ENCODE data around the gene SMAD3. TPM values are rescaled to one million over a fixed set of nuclear protein-coding genes. Genes with fewer than 3 reads are reported as not detected.

Gene SMAD3
- total RNA-seq, 1 donor from 2014 or later = 61.6 TPM

GRCh38 chr15:67161412-67161811, 96.0 kb downstream of the SMAD3 start:
- Mint-ChIP-seq H3K4me3 (no peak overlapping the region), H3K4me1 (peaks cover 32% of the 10 kb centered on the region), H3K36me3 (ENCODE audit: low read depth) (peaks cover 45% of the 10 kb centered on the region), H3K27me3 (no peaks in the 10 kb centered on the region), H3K9me3 (peaks cover 4% of the 10 kb centered on the region), H3K27ac (peak overlapping the region; percentile 49)
- DNase-seq = no peak
- intact Hi-C loops (cut with micrococcal nuclease) = no loop called here

GRCh38 chr15:67161881-67162280, 96.5 kb downstream of the SMAD3 start:
- Mint-ChIP-seq H3K4me1 (peaks cover 32% of the 10 kb centered on the region), H3K36me3 (ENCODE audit: low read depth) (peaks cover 44% of the 10 kb centered on the region)

GRCh38 chr15:67163180-67163579, 97.8 kb downstream of the SMAD3 start:
- H3K27me3 Mint-ChIP-seq = no peaks in the 10 kb centered on the region
- peak overlapping the region; percentile 54 for H3K27ac Mint-ChIP-seq
- peaks cover 45% of the 10 kb centered on the region for H3K36me3 Mint-ChIP-seq (ENCODE audit: low read depth)
- H3K4me1 Mint-ChIP-seq = peaks cover 25% of the 10 kb centered on the region
- no peaks in the 10 kb centered on the region for H3K9me3 Mint-ChIP-seq
- no peak for DNase-seq
- no peak overlapping the region for H3K4me3 Mint-ChIP-seq
- intact Hi-C loops (cut with micrococcal nuclease) = no loop called here

More at GRCh38 chr15:67161881-67162280, 96.5 kb downstream of the SMAD3 start:
- Mint-ChIP-seq H3K27ac (peak overlapping the region; percentile 49), H3K9me3 (peaks cover 4% of the 10 kb centered on the region), H3K27me3 (no peaks in the 10 kb centered on the region), H3K4me3 (no peak overlapping the region)
- no peak for DNase-seq
- intact Hi-C loops (cut with micrococcal nuclease) = no loop called here

DNA sequence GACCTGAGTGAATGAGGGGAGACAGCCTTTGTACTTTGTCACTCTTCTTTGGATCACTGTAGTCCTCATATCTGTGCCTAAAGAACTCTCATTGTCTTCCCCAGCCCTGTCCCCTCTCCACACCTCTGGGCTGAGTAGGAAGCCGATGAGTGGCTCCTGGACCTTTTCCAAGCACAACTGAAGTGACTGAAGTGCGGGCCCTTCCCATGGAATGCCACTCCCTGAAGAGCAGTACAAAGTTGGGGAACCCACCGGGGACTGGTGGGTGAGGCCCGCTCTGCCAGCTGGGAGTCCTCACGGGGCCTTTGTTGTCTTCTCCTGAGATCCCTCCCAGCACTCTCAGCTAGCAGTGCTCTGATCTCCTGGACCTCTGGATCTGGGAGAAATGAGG, 99.0 kb downstream of the SMAD3 start:
- no peak for DNase-seq
- peaks cover 24% of the 10 kb centered on the region for H3K4me1 Mint-ChIP-seq
- H3K27me3 Mint-ChIP-seq = no peaks in the 10 kb centered on the region
- no peak overlapping the region for H3K4me3 Mint-ChIP-seq
- peak overlapping the region; percentile 29 for H3K27ac Mint-ChIP-seq
- H3K9me3 Mint-ChIP-seq = no peaks in the 10 kb centered on the region
- intact Hi-C loops (cut with micrococcal nuclease) = no loop called here
- H3K36me3 Mint-ChIP-seq (ENCODE audit: low read depth) = peaks cover 46% of the 10 kb centered on the region

DNA sequence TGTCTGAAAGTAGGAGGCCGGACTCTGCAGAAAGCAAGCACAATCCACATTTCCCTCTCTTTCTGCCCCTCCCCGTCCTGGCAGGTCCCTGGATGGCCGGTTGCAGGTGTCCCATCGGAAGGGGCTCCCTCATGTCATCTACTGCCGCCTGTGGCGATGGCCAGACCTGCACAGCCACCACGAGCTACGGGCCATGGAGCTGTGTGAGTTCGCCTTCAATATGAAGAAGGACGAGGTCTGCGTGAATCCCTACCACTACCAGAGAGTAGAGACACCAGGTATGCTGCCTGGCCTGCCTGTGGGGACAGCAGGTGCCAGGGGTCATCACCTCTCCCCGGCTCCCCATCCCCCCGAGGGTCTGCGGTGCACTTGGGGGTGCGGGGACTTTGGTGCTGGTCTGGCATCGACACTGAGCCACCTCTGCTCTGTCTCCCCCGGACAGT, 99.4 kb downstream of the SMAD3 start:
- intact Hi-C loops (cut with micrococcal nuclease) = no loop called here
- H3K36me3 Mint-ChIP-seq (ENCODE audit: low read depth) = peaks cover 49% of the 10 kb centered on the region

DNA sequence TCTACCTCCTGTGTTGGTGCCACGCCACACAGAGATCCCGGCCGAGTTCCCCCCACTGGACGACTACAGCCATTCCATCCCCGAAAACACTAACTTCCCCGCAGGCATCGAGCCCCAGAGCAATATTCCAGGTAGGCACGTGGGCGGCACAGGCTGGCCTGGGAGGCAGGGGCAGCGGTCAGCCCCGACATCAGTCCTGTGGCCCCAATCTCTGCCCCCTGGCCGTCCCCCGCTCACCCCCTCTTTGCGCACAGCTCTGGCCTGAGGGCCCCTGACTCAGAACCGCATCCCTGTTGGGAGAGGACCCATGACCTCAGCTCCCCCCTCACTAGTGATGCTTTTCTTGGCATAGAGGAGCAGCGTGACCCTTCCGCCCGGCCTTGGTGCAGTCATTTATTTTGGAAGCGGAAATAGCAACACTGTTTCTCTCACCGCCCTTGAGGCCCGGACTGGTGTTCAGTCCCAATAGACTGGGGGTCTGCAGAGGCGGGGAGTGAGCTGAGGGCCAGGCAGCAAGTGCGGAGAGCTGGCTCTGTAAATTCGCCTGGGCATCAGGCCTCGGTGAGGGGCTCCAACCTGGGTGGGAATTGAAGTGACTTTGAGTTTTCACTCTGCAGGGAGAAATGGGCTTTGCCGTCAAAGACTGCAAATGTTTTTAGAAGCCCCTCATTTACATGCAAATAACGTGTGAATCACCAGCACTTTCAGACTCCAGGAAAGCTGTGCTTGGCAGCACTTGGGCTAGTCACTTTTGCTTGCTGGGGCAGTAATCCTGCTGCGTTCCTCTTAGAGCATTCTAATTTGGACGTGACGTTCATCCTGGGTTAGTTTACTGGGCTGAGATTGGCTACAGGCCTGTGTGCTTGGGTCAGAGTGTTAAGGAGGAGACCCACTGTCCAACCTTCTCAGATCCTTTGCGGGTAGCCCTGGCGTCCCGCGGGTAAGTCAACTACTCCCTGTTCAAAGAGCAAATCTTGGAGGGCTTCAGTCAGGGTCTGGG, 100.2 kb downstream of the SMAD3 start:
- H3K27ac Mint-ChIP-seq = no peak overlapping the region
- DNase-seq = no peak
- peaks cover 27% of the 10 kb centered on the region for H3K4me1 Mint-ChIP-seq
- intact Hi-C loops (cut with micrococcal nuclease) = no loop called here
- no peaks in the 10 kb centered on the region for H3K27me3 Mint-ChIP-seq
- H3K36me3 Mint-ChIP-seq (ENCODE audit: low read depth) = peaks cover 53% of the 10 kb centered on the region
- no peaks in the 10 kb centered on the region for H3K9me3 Mint-ChIP-seq
- no peak overlapping the region for H3K4me3 Mint-ChIP-seq

More for the DNA sequence above, 99.4 kb downstream of the SMAD3 start:
- Mint-ChIP-seq H3K9me3 (no peaks in the 10 kb centered on the region), H3K27me3 (no peaks in the 10 kb centered on the region), H3K4me1 (peaks cover 23% of the 10 kb centered on the region), H3K4me3 (no peak overlapping the region), H3K27ac (peak overlapping the region; percentile 29)
- no peak for DNase-seq

DNA sequence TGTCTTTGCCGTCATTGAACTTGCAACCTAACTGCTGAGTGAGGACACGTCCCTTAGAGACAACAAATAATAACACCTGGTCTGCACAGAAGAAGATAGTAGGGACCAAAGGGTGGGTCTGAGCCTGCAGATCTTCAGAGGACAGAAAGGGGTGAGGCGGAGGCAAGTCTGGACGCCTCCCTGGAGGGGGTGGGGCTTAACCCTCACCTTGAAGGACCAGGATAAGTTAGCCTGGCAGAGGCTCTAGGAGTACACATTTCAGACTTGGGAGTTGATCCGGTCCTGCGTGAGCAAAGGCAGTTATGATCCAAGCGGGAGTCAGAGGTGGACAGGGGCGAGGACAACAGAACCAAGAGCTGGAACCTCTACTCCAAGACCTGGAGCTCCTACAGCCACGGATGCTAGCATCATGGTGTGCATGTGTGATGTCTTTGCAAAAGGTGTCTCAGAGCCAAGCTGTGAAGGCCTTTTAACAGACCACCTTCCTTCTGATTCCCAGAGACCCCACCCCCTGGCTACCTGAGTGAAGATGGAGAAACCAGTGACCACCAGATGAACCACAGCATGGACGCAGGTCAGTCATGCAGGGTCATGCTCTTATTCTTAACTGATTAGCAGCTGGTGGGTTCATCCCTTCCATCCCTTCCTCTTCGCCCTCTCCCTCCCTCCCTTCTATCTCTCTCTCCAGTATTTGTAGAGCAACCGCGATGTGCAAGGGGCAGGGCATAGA, 101.0 kb downstream of the SMAD3 start:
- intact Hi-C loops (cut with micrococcal nuclease) = no loop called here

DNA sequence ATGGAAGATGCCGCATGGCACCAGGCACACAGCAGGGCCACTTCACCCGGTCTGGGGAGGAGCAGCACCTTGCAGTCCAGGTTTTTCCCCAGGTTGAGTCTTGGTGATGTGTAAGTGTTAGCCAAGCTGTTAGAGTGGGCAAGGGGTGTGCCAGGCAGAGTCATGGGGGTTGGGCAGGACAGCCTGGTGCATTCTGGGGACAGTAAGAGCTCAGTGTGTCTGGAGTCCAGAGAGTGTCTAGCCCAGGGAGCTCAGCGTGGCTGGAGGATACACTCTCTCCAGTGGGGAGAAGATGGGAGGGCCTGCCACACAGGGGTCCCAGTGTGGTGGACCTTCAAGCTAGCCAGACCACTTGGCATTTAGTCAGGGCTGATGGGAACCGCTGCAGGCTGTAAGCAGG, 101.7 kb downstream of the SMAD3 start:
- peaks cover 67% of the 10 kb centered on the region for H3K36me3 Mint-ChIP-seq (ENCODE audit: low read depth)
- no peak overlapping the region for H3K4me3 Mint-ChIP-seq
- intact Hi-C loops (cut with micrococcal nuclease) = no loop called here
- H3K4me1 Mint-ChIP-seq = peaks cover 28% of the 10 kb centered on the region
- peak overlapping the region; percentile 65 for H3K27ac Mint-ChIP-seq
- no peaks in the 10 kb centered on the region for H3K9me3 Mint-ChIP-seq
- DNase-seq = no peak
- H3K27me3 Mint-ChIP-seq = no peaks in the 10 kb centered on the region

More for the DNA sequence above, 101.0 kb downstream of the SMAD3 start:
- no peaks in the 10 kb centered on the region for H3K27me3 Mint-ChIP-seq
- peaks cover 26% of the 10 kb centered on the region for H3K4me1 Mint-ChIP-seq
- H3K9me3 Mint-ChIP-seq = no peaks in the 10 kb centered on the region
- H3K36me3 Mint-ChIP-seq (ENCODE audit: low read depth) = peaks cover 61% of the 10 kb centered on the region
- DNase-seq = no peak
- peak overlapping the region; percentile 65 for H3K27ac Mint-ChIP-seq
- no peak overlapping the region for H3K4me3 Mint-ChIP-seq

DNA sequence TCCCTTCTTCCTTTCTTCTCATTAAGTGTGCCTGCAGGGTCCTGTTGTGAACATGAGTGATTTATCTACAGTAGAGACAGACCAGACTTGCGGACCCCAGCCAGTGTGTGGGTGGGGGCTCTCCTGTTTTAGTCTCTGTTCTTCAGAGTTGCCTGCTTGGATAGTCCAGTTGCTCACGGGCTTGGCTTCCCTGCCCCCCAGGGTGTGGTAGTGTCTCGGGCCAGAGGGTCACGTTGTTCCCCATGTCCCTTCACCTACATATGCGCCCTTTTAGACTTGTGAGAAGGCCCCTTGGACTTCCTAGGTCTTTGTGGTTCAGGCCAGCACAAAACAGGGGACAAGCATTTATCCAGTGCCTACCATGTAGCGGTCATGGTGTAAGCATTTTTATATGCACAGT, 103.3 kb downstream of the SMAD3 start:
- H3K4me1 Mint-ChIP-seq = peaks cover 38% of the 10 kb centered on the region
- H3K9me3 Mint-ChIP-seq = no peaks in the 10 kb centered on the region

GRCh38 chr15:67170143-67170925, 104.9 kb downstream of the SMAD3 start:
- H3K4me3 Mint-ChIP-seq = no peak overlapping the region
- intact Hi-C loops (cut with micrococcal nuclease) = loop anchor here (2.0 to 10.0 kb wide), 2 partner anchors 16 to 226 kb away; no protein-coding TSS in a partner anchor
- H3K27ac Mint-ChIP-seq = peak overlapping the region; percentile 74
- no peaks in the 10 kb centered on the region for H3K27me3 Mint-ChIP-seq
- peaks cover 55% of the 10 kb centered on the region for H3K4me1 Mint-ChIP-seq
- peaks cover 82% of the 10 kb centered on the region for H3K36me3 Mint-ChIP-seq (ENCODE audit: low read depth)
- H3K9me3 Mint-ChIP-seq = no peaks in the 10 kb centered on the region
- no peak for DNase-seq

More for the DNA sequence above, 103.3 kb downstream of the SMAD3 start:
- no peak for DNase-seq
- Mint-ChIP-seq H3K36me3 (ENCODE audit: low read depth) (peaks cover 80% of the 10 kb centered on the region), H3K27ac (no peak overlapping the region), H3K27me3 (no peaks in the 10 kb centered on the region), H3K4me3 (no peak overlapping the region)
- intact Hi-C loops (cut with micrococcal nuclease) = no loop called here

DNA sequence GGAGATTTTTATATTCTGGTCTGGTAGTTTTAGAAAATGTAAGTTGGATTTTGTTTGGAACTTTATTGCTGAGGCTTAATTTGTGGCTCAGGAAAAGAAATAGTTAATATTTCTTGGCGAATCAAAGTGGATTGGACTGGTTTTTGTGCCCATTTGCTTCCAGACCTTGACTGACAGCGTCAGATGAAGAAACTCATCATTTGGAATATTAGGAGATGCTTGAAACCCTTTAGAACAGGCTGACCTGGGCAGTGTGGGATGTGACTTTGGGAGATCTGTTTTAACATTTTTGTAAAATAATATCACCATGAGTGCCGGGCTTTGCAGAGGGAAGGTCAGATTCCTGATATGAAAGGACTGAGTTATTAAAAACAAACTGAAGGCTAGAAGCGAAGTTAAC, 106.1 kb downstream of the SMAD3 start:
- Mint-ChIP-seq H3K9me3 (no peaks in the 10 kb centered on the region), H3K36me3 (ENCODE audit: low read depth) (peaks cover 82% of the 10 kb centered on the region), H3K27me3 (no peaks in the 10 kb centered on the region), H3K27ac (peak overlapping the region; percentile 29), H3K4me1 (peaks cover 65% of the 10 kb centered on the region), H3K4me3 (no peak overlapping the region)
- intact Hi-C loops (cut with micrococcal nuclease) = loop anchor here (2.0 to 10.0 kb wide), 2 partner anchors 17 to 227 kb away; no protein-coding TSS in a partner anchor
- DNase-seq = no peak

DNA sequence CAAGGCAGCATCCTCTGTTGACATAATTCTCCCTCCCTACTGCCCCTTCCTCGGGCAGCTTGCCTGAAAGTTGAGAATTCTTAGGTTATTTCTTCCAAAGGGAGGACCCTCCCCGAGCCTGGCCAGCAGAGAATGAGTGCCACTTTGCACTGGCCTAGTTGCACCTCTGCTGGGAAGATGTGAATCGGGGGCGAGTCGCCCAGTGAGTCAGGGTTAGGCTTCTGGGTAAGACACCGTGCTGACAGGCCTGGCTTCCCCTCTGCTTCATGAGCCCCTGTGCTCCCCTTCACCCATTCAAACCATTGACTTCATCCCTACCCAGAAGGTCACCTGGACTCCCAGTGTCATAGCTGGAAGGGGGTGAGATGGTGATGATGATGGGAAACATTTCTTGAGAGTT, 106.8 kb downstream of the SMAD3 start:
- DNase-seq = no peak
- Mint-ChIP-seq H3K4me1 (peaks cover 65% of the 10 kb centered on the region), H3K4me3 (no peak overlapping the region), H3K27ac (peak overlapping the region; percentile 67), H3K36me3 (ENCODE audit: low read depth) (peaks cover 80% of the 10 kb centered on the region), H3K9me3 (no peaks in the 10 kb centered on the region), H3K27me3 (no peaks in the 10 kb centered on the region)
- intact Hi-C loops (cut with micrococcal nuclease) = loop anchor here (10.0 kb wide), 1 partner anchor 227 kb away; no protein-coding TSS in a partner anchor

DNA sequence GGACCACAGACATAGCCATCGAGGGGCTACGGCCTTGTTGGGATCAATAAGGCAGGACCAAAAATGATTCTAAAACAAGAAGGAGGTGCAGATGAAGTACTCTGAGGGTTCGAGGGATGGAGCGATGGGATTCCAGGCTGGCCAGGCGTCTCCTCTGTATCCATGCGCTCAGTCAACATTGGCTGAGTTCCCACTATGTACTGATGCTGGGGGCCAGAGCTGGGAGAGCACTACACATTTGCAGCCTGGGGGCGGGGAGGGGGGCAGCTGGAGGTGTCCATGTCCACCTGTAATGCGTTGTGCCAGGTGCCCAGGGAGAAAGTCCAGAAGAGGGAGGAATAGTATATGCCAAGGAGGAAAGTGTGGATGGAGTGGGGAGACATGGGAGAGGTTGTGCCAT, 107.6 kb downstream of the SMAD3 start:
- intact Hi-C loops (cut with micrococcal nuclease) = loop anchor here (10.0 kb wide), 1 partner anchor 228 kb away; no protein-coding TSS in a partner anchor
- Mint-ChIP-seq H3K4me3 (no peak overlapping the region), H3K27ac (peak overlapping the region; percentile 67), H3K9me3 (no peaks in the 10 kb centered on the region), H3K36me3 (ENCODE audit: low read depth) (peaks cover 75% of the 10 kb centered on the region), H3K4me1 (peaks cover 67% of the 10 kb centered on the region), H3K27me3 (no peaks in the 10 kb centered on the region)
- DNase-seq = no peak
